Kidney (tissue), 14 donors: ENCODE results near the gene PPP2R2C. TPM values are rescaled to one million over a fixed set of nuclear protein-coding genes. Genes with fewer than 3 reads are reported as not detected.

Source experiments
- DNase-seq, 5 donors: peaks; one replicate each; pipeline ENCODE4 v3.0.0-alpha.2; 2013 to 2020
- FAIRE-seq: peaks from 2 replicates; lab custom pipeline; 2012; peaks lifted over from hg19 to GRCh38; lab: Jason Lieb, UNC
- H3K27ac ChIP-seq, 2 donors: one replicate each; pipeline ENCODE4 v1.7.0; 2013; ENCODE audit warnings: low read depth in 2 of 2, low read length in 2 of 2, inconsistent platforms in 1 of 2
- H3K27me3 ChIP-seq: one replicate; pipeline ENCODE4 v1.7.1; 2013; ENCODE audit warnings: low read length, inconsistent platforms; ENCODE audit not compliant: control insufficient read depth, insufficient read depth
- H3K36me3 ChIP-seq, 3 donors: one replicate each; pipeline versions ENCODE4 v1.7.0 to v1.7.1; 2013; ENCODE audit warnings: low read length in 3 of 3, control low read depth in 1 of 3, inconsistent platforms in 1 of 3; ENCODE audit not compliant: insufficient read depth in 3 of 3, control insufficient read depth in 2 of 3
- H3K4me1 ChIP-seq, 3 donors: one replicate each; pipeline versions ENCODE4 v1.7.0 to v1.7.1; 2013; ENCODE audit warnings: low read length in 3 of 3, inconsistent platforms in 1 of 3, low read depth in 1 of 3; ENCODE audit not compliant: control insufficient read depth in 2 of 3, insufficient read depth in 2 of 3
- H3K4me3 ChIP-seq, 3 donors: one replicate each; pipeline versions ENCODE4 v1.7.0 to v1.8.1; 2013; ENCODE audit warnings: low read length in 3 of 3, control low read depth in 1 of 3, inconsistent platforms in 1 of 3
- H3K9ac ChIP-seq, 3 donors: one replicate each; pipeline versions ENCODE4 v1.7.0 to v1.7.1; 2013; ENCODE audit warnings: low read length in 3 of 3, control low read depth in 1 of 3, inconsistent platforms in 1 of 3
- H3K9me3 ChIP-seq, 3 donors: one replicate each; pipeline versions ENCODE4 v1.7.0 to v1.7.1; 2013; ENCODE audit warnings: low read length in 3 of 3, control low read depth in 1 of 3, inconsistent platforms in 1 of 3; ENCODE audit not compliant: control insufficient read depth in 2 of 3, insufficient read depth in 1 of 3
- CTCF ChIP-seq: IDR thresholded peaks from 3 replicates; pipeline ENCODE4 v1.5.1; 2012; ENCODE audit warnings: mild to moderate bottlenecking, moderate library complexity, borderline replicate concordance; ENCODE audit not compliant: insufficient read depth; ENCODE audit errors: extremely low read depth
- intact Hi-C: fragments of 100-400 bp; cut with DNase I; formaldehyde crosslinking; loops from one replicate; pipeline ENCODE4 v1.11.1; 2022
- polyA plus RNA-seq: library from polyadenylated mRNA; stranded (reverse); fragments of 350-450 nt; fragmentation: Illumina TruSeq; extraction: RNeasy Lipid Tissue Mini Kit (QIAGEN cat#74804); gene quantifications from one replicate; pipeline ENCODE4 v1.2.3, GENCODE V29; 2014; ENCODE audit warnings: low read depth, low replicate concordance; ENCODE audit not compliant: insufficient read depth
- total RNA-seq: library from RNA; stranded (reverse); fragmentation: NEBNext Ultra II Directional; extraction: Animal tissue kit (Norgen Biotek cat#: 25700); gene quantifications from one replicate; pipeline ENCODE4 v1.2.1, GENCODE V29; 2021
- donor health status: control.
- donor health status: control.
- donor health status: control.
- donor health status: control.
- donor health status: control.
- donor health status: DM: yes; HTN: yes; CAD: no.
- donor health status: Normal renal cell carcinoma (clear cell type).

Gene PPP2R2C
- total and polyA plus RNA-seq, 2 donors from 2014 or later: 0.39 to 0.82 TPM

- no peak overlapping the region for H3K4me3 ChIP-seq
- intact Hi-C loops: no loop called here
- no peak overlapping the region for H3K27ac ChIP-seq
- DNase-seq (no peak), FAIRE-seq (no peak)
- H3K27me3 ChIP-seq: no peaks in the 10 kb centered on the region
- H3K36me3 ChIP-seq: no peaks in the 10 kb centered on the region
- H3K9ac ChIP-seq: no peak overlapping the region
- no peaks in the 10 kb centered on the region for H3K9me3 ChIP-seq
- no peaks in the 10 kb centered on the region for H3K4me1 ChIP-seq
- no peak for TF ChIP-seq CTCF
These were observed 124.0 kb downstream of the PPP2R2C start for GRCh38 chr4:6348408-6348807.

- H3K4me1 ChIP-seq: no peaks in the 10 kb centered on the region
- H3K36me3 ChIP-seq: no peaks in the 10 kb centered on the region
- no peak for DNase-seq
- H3K9ac ChIP-seq: no peak overlapping the region
- H3K4me3 ChIP-seq: no peak overlapping the region
- no peaks in the 10 kb centered on the region for H3K27me3 ChIP-seq
- no peak for FAIRE-seq
- no peak overlapping the region for H3K27ac ChIP-seq
- no peak for TF ChIP-seq CTCF
- H3K9me3 ChIP-seq: no peaks in the 10 kb centered on the region
- intact Hi-C loops: no loop called here
These were observed 124.8 kb downstream of the PPP2R2C start for GRCh38 chr4:6347511-6348045.

- Histone ChIP-seq H3K9ac (no peak overlapping the region), H3K9me3 (no peaks in the 10 kb centered on the region), H3K27me3 (no peaks in the 10 kb centered on the region), H3K36me3 (no peaks in the 10 kb centered on the region), H3K4me3 (no peak overlapping the region), H3K27ac (no peak overlapping the region), H3K4me1 (no peaks in the 10 kb centered on the region)
- DNase-seq (no peak), FAIRE-seq (no peak)
- intact Hi-C loops: no loop called here
- no peak for TF ChIP-seq CTCF
These were observed 125.9 kb downstream of the PPP2R2C start for GRCh38 chr4:6346373-6347110.
